ENCODE data around the gene B3GALT4.

Gene B3GALT4

GRCh38 chr6:33292996-33293682 lies 16.2 kb downstream of the B3GALT4 start:
- no peak for DNase-seq (ENCODE audit: extremely low read depth, low read depth)
- TF ChIP-seq CTCF (IDR thresholded peaks at IDR 0.05; ENCODE audit: low read depth, low read length, missing control alignments): no peak
- no peak overlapping the region for H3K4me3 ChIP-seq (replicated peaks; ENCODE audit: low read depth, low read length)

GRCh38 chr6:33294086-33294823 lies 17.3 kb downstream of the B3GALT4 start:
- no peak for TF ChIP-seq CTCF (IDR thresholded peaks at IDR 0.05; ENCODE audit: low read depth, low read length, missing control alignments)

GRCh38 chr6:33295621-33296369 lies 18.9 kb downstream of the B3GALT4 start:
- no peak for DNase-seq (ENCODE audit: extremely low read depth, low read depth)
- TF ChIP-seq CTCF (IDR thresholded peaks at IDR 0.05; ENCODE audit: low read depth, low read length, missing control alignments): no peak

More at GRCh38 chr6:33294086-33294823, 17.3 kb downstream of the B3GALT4 start:
- H3K4me3 ChIP-seq (replicated peaks; ENCODE audit: low read depth, low read length): no peak overlapping the region
- no peak for DNase-seq (ENCODE audit: extremely low read depth, low read depth)

GRCh38 chr6:33296797-33297405 lies 20.0 kb downstream of the B3GALT4 start:
- DNase-seq (ENCODE audit: extremely low read depth, low read depth): no peak
- TF ChIP-seq CTCF (IDR thresholded peaks at IDR 0.05; ENCODE audit: low read depth, low read length, missing control alignments): no peak
- H3K4me3 ChIP-seq (replicated peaks; ENCODE audit: low read depth, low read length): peak overlapping the region; percentile 76

More at GRCh38 chr6:33295621-33296369, 18.9 kb downstream of the B3GALT4 start:
- H3K4me3 ChIP-seq (replicated peaks; ENCODE audit: low read depth, low read length): no peak overlapping the region

- no peak for DNase-seq (ENCODE audit: extremely low read depth, low read depth)
- H3K4me3 ChIP-seq (replicated peaks; ENCODE audit: low read depth, low read length): peak overlapping the region; percentile 76
- TF ChIP-seq CTCF (IDR thresholded peaks at IDR 0.05; ENCODE audit: low read depth, low read length, missing control alignments): no peak
Observed at GRCh38 chr6:33297406-33297955, 20.6 kb downstream of the B3GALT4 start.

Data from HFF-Myc (cell line).